Measurements from ENCODE around the gene ERN2. TPM values are rescaled to one million over a fixed set of nuclear protein-coding genes. Genes with fewer than 3 reads are reported as not detected.
A peak's percentile ranks its signal among the peaks of the same experiment; 100 is the strongest.

ERN2 gene
- total and polyA plus RNA-seq, 2 of the 13 experiments (the other 11 are each of a cell fraction or from before 2014, with no cell fraction given): 2.2 to 3.5 TPM

GRCh38 chr16:23694644-23695373 is 18.2 kb downstream of the ERN2 start (continued):
- TF ChIP-seq SOX13 (IDR thresholded peaks at IDR 0.05): no peak
- TF ChIP-seq SOX13 (CRISPR knock-in tag; conservative IDR thresholded peaks at IDR 0.05 in 1 of 2, IDR thresholded peaks at IDR 0.05 in 1 of 2): 0 out of 4 replicates have a peak, but pooled peaks of 1 of the 2 experiments have one; percentile 6
- 0 out of 2 replicates have a peak, but pooled peaks have one; percentile 43 for TF ChIP-seq JUNB (CRISPR knock-in tag; IDR thresholded peaks at IDR 0.05; ENCODE audit: borderline replicate concordance)
- no peak for TF ChIP-seq BRF2 (CRISPR knock-in tag; IDR thresholded peaks at IDR 0.05)
- no peak for TF ChIP-seq ETS1 (CRISPR knock-in tag; IDR thresholded peaks at IDR 0.05)
- TF ChIP-seq NPAS2 (CRISPR knock-in tag; IDR thresholded peaks at IDR 0.05; ENCODE audit: borderline replicate concordance): no peak
- TF ChIP-seq ZNF24 (IDR thresholded peaks at IDR 0.05): no peak
- TF ChIP-seq TOE1 (CRISPR knock-in tag; IDR thresholded peaks at IDR 0.05): no peak
- TF ChIP-seq TCF7 (IDR thresholded peaks at IDR 0.05; ENCODE audit: low read depth): no peak
- TF ChIP-seq ZNF850 (CRISPR knock-in tag; conservative IDR thresholded peaks at IDR 0.05): no peak
- TF ChIP-seq ZNF317 (CRISPR knock-in tag; IDR thresholded peaks at IDR 0.05): 0 out of 2 replicates have a peak, but pooled peaks have one; percentile 58
- TF ChIP-seq ZNF230 (CRISPR knock-in tag; IDR thresholded peaks at IDR 0.05): peak; percentile 86; the same call in 1 of the 2 replicates
- TF ChIP-seq EP300 (IDR thresholded peaks at IDR 0.05; ENCODE audit: low read depth in 2 of 2, low read length in 2 of 2): no peak
- TF ChIP-seq EP300 (CRISPR knock-in tag; IDR thresholded peaks at IDR 0.05; ENCODE audit: borderline replicate concordance): no peak
- TF ChIP-seq ZNF468 (CRISPR knock-in tag; IDR thresholded peaks at IDR 0.05): no peak
- peak; percentile 39; the same call in 1 of the 2 replicates for TF ChIP-seq GTF3A (CRISPR knock-in tag; conservative IDR thresholded peaks at IDR 0.05)
- no peak for TF ChIP-seq TEAD2 (CRISPR knock-in tag; IDR thresholded peaks at IDR 0.05)
- no peak for TF ChIP-seq ZSCAN29 (CRISPR knock-in tag; conservative IDR thresholded peaks at IDR 0.05)
- no peak for TF ChIP-seq ZNF33B (CRISPR knock-in tag; IDR thresholded peaks at IDR 0.05)
- no peak for TF ChIP-seq TBX2 (CRISPR knock-in tag; IDR thresholded peaks at IDR 0.05; ENCODE audit: borderline replicate concordance)
- TF ChIP-seq ZNF776 (CRISPR knock-in tag; IDR thresholded peaks at IDR 0.05): peak; percentile 93; the same call in 1 of the 2 replicates
- no peak for TF ChIP-seq PTBP1 (IDR thresholded peaks at IDR 0.05; ENCODE audit: low read depth, low read length, poor library complexity, severe bottlenecking)
- TF ChIP-seq ZNF724P (CRISPR knock-in tag; IDR thresholded peaks at IDR 0.05; ENCODE audit: borderline replicate concordance): 0 out of 2 replicates have a peak, but pooled peaks have one; percentile 53
- no peak for TF ChIP-seq MAFK (conservative IDR thresholded peaks at IDR 0.05 in 1 of 2, IDR thresholded peaks at IDR 0.05 in 1 of 2; ENCODE audit: low read length in 2 of 2)
- TF ChIP-seq ZBTB37 (CRISPR knock-in tag; IDR thresholded peaks at IDR 0.05): no peak
- TF ChIP-seq REL (CRISPR knock-in tag; conservative IDR thresholded peaks at IDR 0.05): peak; percentile 30; the same call in 1 of the 2 replicates
- 0 out of 2 replicates have a peak, but pooled peaks have one; percentile 90 for TF ChIP-seq PAX8 (CRISPR knock-in tag; IDR thresholded peaks at IDR 0.05; ENCODE audit: borderline replicate concordance)
- 0 out of 2 replicates have a peak, but pooled peaks have one; percentile 14 for TF ChIP-seq GATAD2A (CRISPR knock-in tag; IDR thresholded peaks at IDR 0.05)

Measured in HepG2 (cell line).